CD14-positive monocyte (primary cell): ENCODE data around the gene DHFR. TPM values are rescaled to one million over a fixed set of nuclear protein-coding genes. Genes with fewer than 3 reads are reported as not detected.
A peak's percentile ranks its signal among the peaks of the same experiment; 100 is the strongest.

Experiments
- DNase-seq, 3 donors: peaks; one replicate each; pipeline ENCODE4 v3.0.0-alpha.2; 2011 to 2022
- H2AFZ ChIP-seq: 2 replicates; pipeline ENCODE4 v1.6.0; 2012; ENCODE audit warnings: mild to moderate bottlenecking, low read depth, low read length, inconsistent platforms; ENCODE audit not compliant: insufficient read depth, poor library complexity, severe bottlenecking
- H3K27ac ChIP-seq, 2 donors: 1 replicate in 1 of 2; 2 replicates in 1 of 2; pipeline ENCODE4 v1.5.1; 2012 to 2013; ENCODE audit warnings: low read length in 2 of 2, control low read depth in 1 of 2, inconsistent platforms in 1 of 2, low read depth in 1 of 2, mild to moderate bottlenecking in 1 of 2
- H3K27me3 ChIP-seq, 2 donors: one replicate each; pipeline versions ENCODE4 v1.6.0 to v1.6.1; 2011 to 2013; ENCODE audit warnings: low read length in 2 of 2; ENCODE audit not compliant: control insufficient read depth in 2 of 2, insufficient read depth in 2 of 2
- H3K36me3 ChIP-seq, 2 donors: replicated peaks in 1 of 2; 1 replicate in 1 of 2; 2 replicates in 1 of 2; pipeline versions ENCODE4 v1.5.1 to v1.6.1; 2012 to 2013; ENCODE audit warnings: low read length in 2 of 2, control low read depth in 1 of 2, inconsistent platforms in 1 of 2, mild to moderate bottlenecking in 1 of 2; ENCODE audit not compliant: insufficient read depth in 2 of 2, control insufficient read depth in 1 of 2
- H3K4me1 ChIP-seq, 2 donors: 1 replicate in 1 of 2; 2 replicates in 1 of 2; pipeline versions ENCODE4 v1.5.1 to v1.6.1; 2012 to 2013; ENCODE audit warnings: low read length in 2 of 2, control low read depth in 1 of 2, inconsistent platforms in 1 of 2, mild to moderate bottlenecking in 1 of 2, moderate library complexity in 1 of 2; ENCODE audit not compliant: insufficient read depth in 2 of 2, control insufficient read depth in 1 of 2
- H3K4me2 ChIP-seq: replicated peaks from 2 replicates; pipeline ENCODE3; 2012; ENCODE audit warnings: low read length, moderate library complexity, mild to moderate bottlenecking; ENCODE audit not compliant: poor library complexity, severe bottlenecking; ENCODE audit errors: extremely low read depth
- H3K4me3 ChIP-seq, 3 experiments: fragments of 200-600 bp in 1 of 3; sonication (generic) in 1 of 3; replicated peaks in 1 of 3; 1 replicate in 2 of 3; 2 replicates in 1 of 3; pipeline ENCODE4 v1.5.1; 2011 to 2013; ENCODE audit warnings: low read length in 3 of 3, mild to moderate bottlenecking in 3 of 3, control low read depth in 2 of 3, low read depth in 2 of 3, inconsistent platforms in 1 of 3, moderate library complexity in 1 of 3
- H3K79me2 ChIP-seq: 2 replicates; pipeline ENCODE4 v1.6.0; 2012; ENCODE audit warnings: mild to moderate bottlenecking, control low read depth, inconsistent platforms, low read length, moderate library complexity; ENCODE audit not compliant: insufficient read depth
- H3K9ac ChIP-seq: 2 replicates; pipeline ENCODE4 v1.6.0; 2017; ENCODE audit warnings: low read length, mild to moderate bottlenecking; ENCODE audit not compliant: insufficient read depth, poor library complexity, severe bottlenecking
- H3K9me3 ChIP-seq, 2 donors: replicated peaks in 1 of 2; 1 replicate in 1 of 2; 2 replicates in 1 of 2; pipeline versions ENCODE4 v1.5.1 to v1.6.1; 2012 to 2013; ENCODE audit warnings: low read length in 2 of 2, control low read depth in 1 of 2; ENCODE audit not compliant: control insufficient read depth in 1 of 2, insufficient read depth in 1 of 2
- H4K20me1 ChIP-seq: 2 replicates; pipeline ENCODE4 v1.6.0; 2012; ENCODE audit warnings: mild to moderate bottlenecking, low read length, control low read depth, moderate library complexity; ENCODE audit not compliant: insufficient read depth
- H3K27ac Mint-ChIP-seq, 7 donors: one replicate each; pipeline ENCODE4 v1.8.0; 2020; ENCODE audit warnings: mild to moderate bottlenecking in 7 of 7, mixed read lengths in 7 of 7, moderate library complexity in 6 of 7, inconsistent platforms in 2 of 7
- H3K27me3 Mint-ChIP-seq, 3 donors: one replicate each; pipeline ENCODE4 v1.8.0; 2021 to 2022; ENCODE audit warnings: low read depth in 3 of 3, mild to moderate bottlenecking in 3 of 3, mixed read lengths in 3 of 3, moderate library complexity in 3 of 3, inconsistent platforms in 1 of 3
- H3K36me3 Mint-ChIP-seq, 2 donors: one replicate each; pipeline ENCODE4 v1.8.0; 2020; ENCODE audit warnings: mixed read lengths in 2 of 2, inconsistent platforms in 1 of 2, mild to moderate bottlenecking in 1 of 2
- H3K4me1 Mint-ChIP-seq: one replicate; pipeline ENCODE4 v1.8.0; 2020; ENCODE audit warnings: mild to moderate bottlenecking, mixed read lengths
- H3K4me3 Mint-ChIP-seq, 2 donors: one replicate each; pipeline ENCODE4 v1.8.0; 2020; ENCODE audit warnings: mild to moderate bottlenecking in 2 of 2, mixed read lengths in 2 of 2, moderate library complexity in 1 of 2
- H3K9me3 Mint-ChIP-seq, 7 donors: one replicate each; pipeline ENCODE4 v1.8.0; 2020 to 2022; ENCODE audit warnings: mixed read lengths in 7 of 7, mild to moderate bottlenecking in 6 of 7, moderate library complexity in 6 of 7, inconsistent platforms in 2 of 7
- WGBS: methylation state at CpG from one replicate; pipeline ENCODE4 v1.1.5; 2013; ENCODE audit warnings: missing lambda C conversion rate; ENCODE audit not compliant: insufficient coverage; 5-methylcytosine and 5-hydroxymethylcytosine counted together
- intact Hi-C, 2 donors: fragments of 100-400 bp; cut with micrococcal nuclease; formaldehyde crosslinking; loops; one replicate each; pipeline versions ENCODE4 v1.15.0 to v1.15.1; 2023
- polyA plus RNA-seq, 3 donors: library from polyadenylated mRNA; depleted of rRNA in 1 of 3; unstranded in 2 of 3; stranded (reverse) in 1 of 3; fragments of 300-500 nt in 2 of 3; fragments of >200 nt in 1 of 3; fragmentation: Illumina TruSeq in 2 of 3; gene quantifications; 1 replicate in 2 of 3; 2 replicates in 1 of 3; pipeline ENCODE4 v1.2.3, GENCODE V29; 2012 to 2021
- TF ChIP-seq, protein P1 (sequence below): fragments of 200-600 bp; IDR thresholded peaks from one replicate; pipeline ENCODE4 v1.8.0; 2022; ENCODE audit warnings: antibody characterized with exemption, mild to moderate bottlenecking

DHFR gene
- polyA plus RNA-seq, 3 donors = 0.75 to 2.9 (median 1.1) TPM

DNA sequence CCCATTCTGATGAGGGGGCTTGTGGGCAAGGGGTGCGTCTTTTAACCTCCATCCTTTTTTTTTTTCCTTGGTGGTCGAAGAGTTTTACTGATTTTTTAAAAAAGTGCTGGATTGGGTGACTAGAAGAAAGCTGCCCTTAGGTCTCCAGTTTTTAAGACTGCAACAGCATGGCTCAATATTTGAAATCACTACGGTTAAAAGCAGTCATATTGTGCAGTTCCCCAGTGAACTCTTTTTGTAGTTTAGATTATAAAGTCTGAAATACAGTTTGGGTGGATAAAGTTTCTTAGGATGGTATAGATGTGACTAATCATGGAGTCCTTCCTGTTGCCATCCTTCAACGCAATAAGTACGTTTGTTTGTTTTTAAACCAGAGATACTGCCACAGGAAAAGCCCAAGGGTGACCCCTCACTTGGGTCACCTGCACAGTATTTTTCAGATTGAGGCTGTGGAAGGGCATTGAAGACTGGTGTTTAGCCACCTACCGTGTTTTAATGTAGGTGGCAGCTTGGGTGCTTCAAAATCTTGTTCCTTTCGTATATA is 520 bp upstream of the DHFR start:
- Mint-ChIP-seq H3K4me1 (peaks cover 26% of the 10 kb centered on the region), H3K4me3 (peak overlapping the region; percentile 87 to 91), H3K27me3 (no peaks in the 10 kb centered on the region), H3K27ac (peak overlapping the region; percentile 78 to 96 (median 92)), H3K36me3 (peaks cover 36 to 46% of the 10 kb centered on the region in 2 donors), H3K9me3 (peaks cover 0 to 4% (median 0%) of the 10 kb centered on the region in 7 donors)
- Histone ChIP-seq H3K27ac (peak overlapping the region; percentile 32 to 86), H4K20me1 (peaks cover 15% of the 10 kb centered on the region), H3K4me3 (peak overlapping the region; percentile 64 to 96 (median 95)), H2AFZ (peak overlapping the region; percentile 93), H3K4me2 (peak overlapping the region; percentile 94), H3K36me3 (peaks cover 29 to 34% of the 10 kb centered on the region in 2 donors), H3K4me1 (peaks cover 18 to 23% of the 10 kb centered on the region in 2 donors), H3K9me3 (no peaks in the 10 kb centered on the region), H3K27me3 (no peaks in the 10 kb centered on the region), H3K79me2 (peaks cover 58% of the 10 kb centered on the region), H3K9ac (peak overlapping the region; percentile 83)
- DNase-seq = peak in 2 of 3 donors; percentile 3 to 8
- intact Hi-C loops = no loop called here
- TF ChIP-seq, protein P1, sequence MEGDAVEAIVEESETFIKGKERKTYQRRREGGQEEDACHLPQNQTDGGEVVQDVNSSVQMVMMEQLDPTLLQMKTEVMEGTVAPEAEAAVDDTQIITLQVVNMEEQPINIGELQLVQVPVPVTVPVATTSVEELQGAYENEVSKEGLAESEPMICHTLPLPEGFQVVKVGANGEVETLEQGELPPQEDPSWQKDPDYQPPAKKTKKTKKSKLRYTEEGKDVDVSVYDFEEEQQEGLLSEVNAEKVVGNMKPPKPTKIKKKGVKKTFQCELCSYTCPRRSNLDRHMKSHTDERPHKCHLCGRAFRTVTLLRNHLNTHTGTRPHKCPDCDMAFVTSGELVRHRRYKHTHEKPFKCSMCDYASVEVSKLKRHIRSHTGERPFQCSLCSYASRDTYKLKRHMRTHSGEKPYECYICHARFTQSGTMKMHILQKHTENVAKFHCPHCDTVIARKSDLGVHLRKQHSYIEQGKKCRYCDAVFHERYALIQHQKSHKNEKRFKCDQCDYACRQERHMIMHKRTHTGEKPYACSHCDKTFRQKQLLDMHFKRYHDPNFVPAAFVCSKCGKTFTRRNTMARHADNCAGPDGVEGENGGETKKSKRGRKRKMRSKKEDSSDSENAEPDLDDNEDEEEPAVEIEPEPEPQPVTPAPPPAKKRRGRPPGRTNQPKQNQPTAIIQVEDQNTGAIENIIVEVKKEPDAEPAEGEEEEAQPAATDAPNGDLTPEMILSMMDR = no peak
- WGBS = 0% methylated on average over 1 of the region's 7 CpGs

DNA sequence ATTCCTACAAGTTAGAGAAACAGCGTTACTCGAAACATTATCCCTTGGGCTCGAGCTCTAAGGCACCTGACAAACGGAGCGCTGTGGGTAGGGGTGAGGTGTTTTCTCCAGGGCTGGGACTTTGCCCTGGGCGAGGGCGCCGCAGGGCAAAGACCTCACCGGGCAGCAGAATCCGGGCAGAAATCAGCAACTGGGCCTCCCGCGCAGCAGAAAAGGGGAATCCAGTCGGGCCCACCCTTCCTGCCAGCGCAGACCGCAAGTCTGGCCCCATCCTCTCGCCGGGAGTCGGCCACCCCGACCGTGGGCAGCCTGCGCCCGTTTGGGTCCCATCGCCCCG is 761 bp downstream of the DHFR start:
- Mint-ChIP-seq H3K27ac (peak overlapping the region in 1 of 7 donors; percentile 65), H3K9me3 (peaks cover 0 to 2% (median 0%) of the 10 kb centered on the region in 7 donors), H3K4me3 (peak overlapping the region; percentile 73 to 87), H3K4me1 (peaks cover 23% of the 10 kb centered on the region), H3K36me3 (peaks cover 25 to 33% of the 10 kb centered on the region in 2 donors), H3K27me3 (no peaks in the 10 kb centered on the region)
- Histone ChIP-seq H3K4me2 (peak overlapping the region; percentile 94), H3K27me3 (no peaks in the 10 kb centered on the region), H2AFZ (no peak overlapping the region), H3K9ac (peak overlapping the region; percentile 83), H3K79me2 (peaks cover 52% of the 10 kb centered on the region), H4K20me1 (peaks cover 15% of the 10 kb centered on the region), H3K4me3 (peak overlapping the region; percentile 64 to 96 (median 95)), H3K4me1 (peaks cover 18 to 25% of the 10 kb centered on the region in 2 donors), H3K9me3 (peaks cover 0 to 2% of the 10 kb centered on the region in 2 donors), H3K27ac (peak overlapping the region in 1 of 2 donors; percentile 53), H3K36me3 (peaks cover 17 to 21% of the 10 kb centered on the region in 2 donors)
- no peak for DNase-seq
- WGBS = under 1% methylated on average over 20 of the region's 24 CpGs
- TF ChIP-seq, protein P1 = no peak
- intact Hi-C loops = no loop called here
